Stimulated activated effector memory CD8-positive, alpha-beta T cell treated with anti-CD3 and anti-CD28 coated beads, Interleukin-12 subunit alpha, Interleukin-12 subunit beta, amount 100 ng/mL, for 72 hours (primary cell): ENCODE data around the gene FGF1.

Source experiments
- ATAC-seq: fragments of 150-1000 bp; cut with Tn5 transposase; 2 replicates; pipeline ENCODE4 v1.10.0; 2021
- DNase-seq, 2 donors: peaks; one replicate each; pipeline ENCODE4 v3.0.0; 2021 to 2022; ENCODE audit warnings: low spot score in 2 of 2
- H3K27ac Mint-ChIP-seq: one replicate; pipeline ENCODE4 v1.8.0; 2022; ENCODE audit warnings: mild to moderate bottlenecking, mixed read lengths
- H3K36me3 Mint-ChIP-seq: one replicate; pipeline ENCODE4 v1.8.0; 2022; ENCODE audit warnings: mild to moderate bottlenecking, mixed read lengths
- H3K4me1 Mint-ChIP-seq: one replicate; pipeline ENCODE4 v1.8.0; 2022; ENCODE audit warnings: mixed read lengths
- H3K4me3 Mint-ChIP-seq: one replicate; pipeline ENCODE4 v1.8.0; 2022; ENCODE audit warnings: mild to moderate bottlenecking, mixed read lengths
- H3K9me3 Mint-ChIP-seq: one replicate; pipeline ENCODE4 v1.8.0; 2022; ENCODE audit warnings: mixed read lengths

FGF1 gene

DNA sequence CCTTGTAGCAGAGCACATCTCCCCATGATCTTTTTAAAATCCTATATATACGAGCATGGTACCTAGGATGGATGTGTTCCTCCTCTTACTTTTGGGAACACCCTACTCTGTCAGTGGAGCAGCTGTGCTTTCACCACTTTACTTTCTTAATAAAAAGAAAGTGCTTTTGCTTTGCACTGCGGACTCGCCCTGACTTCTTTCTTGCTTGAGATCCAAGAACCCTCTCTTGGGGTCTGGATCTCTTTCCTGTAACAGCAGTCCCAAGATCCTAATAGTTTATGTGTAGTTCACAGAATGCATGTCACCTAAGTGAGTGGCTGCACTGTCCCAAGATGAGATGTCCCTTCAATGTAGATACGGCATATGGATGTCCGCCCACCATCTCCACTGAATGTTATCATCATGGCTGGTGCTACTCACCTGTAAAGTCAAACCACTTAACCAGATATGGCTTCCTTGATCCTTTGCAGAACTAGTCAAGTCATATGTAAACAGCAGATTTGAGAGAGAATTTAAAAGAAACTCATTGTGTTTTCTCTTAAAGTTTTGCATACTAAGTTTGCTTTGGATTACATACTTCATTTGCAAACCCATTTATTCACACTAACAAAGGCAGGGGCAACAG is 1.9 kb downstream of the FGF1 start:
- H3K4me3 Mint-ChIP-seq = no peak overlapping the region
- DNase-seq (no peak), ATAC-seq (no peak)
- no peaks in the 10 kb centered on the region for H3K9me3 Mint-ChIP-seq
- H3K27ac Mint-ChIP-seq = no peak overlapping the region
- no peaks in the 10 kb centered on the region for H3K36me3 Mint-ChIP-seq
- H3K4me1 Mint-ChIP-seq = no peaks in the 10 kb centered on the region

DNA sequence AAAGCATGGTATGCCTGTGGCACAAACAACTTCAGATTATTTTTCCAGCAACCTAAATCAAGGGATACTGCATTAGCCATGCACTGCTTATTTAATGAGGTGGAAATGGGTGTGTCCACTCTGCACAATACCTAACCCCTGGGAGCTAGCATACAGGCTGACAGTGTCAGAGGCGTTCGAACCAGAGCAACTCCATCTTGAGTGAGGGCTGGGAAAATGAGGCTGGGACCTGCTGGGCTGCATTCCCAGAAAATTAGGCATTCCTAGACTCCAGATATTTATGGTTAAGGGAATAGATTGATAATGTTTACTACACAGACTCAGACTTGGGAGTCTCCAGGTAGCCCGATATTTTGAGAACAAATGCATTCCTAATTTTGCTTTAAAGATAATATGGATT is 2.8 kb downstream of the FGF1 start:
- DNase-seq (no peak), ATAC-seq (no peak)
- Mint-ChIP-seq H3K4me1 (no peaks in the 10 kb centered on the region), H3K9me3 (no peaks in the 10 kb centered on the region), H3K27ac (no peak overlapping the region), H3K4me3 (no peak overlapping the region), H3K36me3 (no peaks in the 10 kb centered on the region)

DNA sequence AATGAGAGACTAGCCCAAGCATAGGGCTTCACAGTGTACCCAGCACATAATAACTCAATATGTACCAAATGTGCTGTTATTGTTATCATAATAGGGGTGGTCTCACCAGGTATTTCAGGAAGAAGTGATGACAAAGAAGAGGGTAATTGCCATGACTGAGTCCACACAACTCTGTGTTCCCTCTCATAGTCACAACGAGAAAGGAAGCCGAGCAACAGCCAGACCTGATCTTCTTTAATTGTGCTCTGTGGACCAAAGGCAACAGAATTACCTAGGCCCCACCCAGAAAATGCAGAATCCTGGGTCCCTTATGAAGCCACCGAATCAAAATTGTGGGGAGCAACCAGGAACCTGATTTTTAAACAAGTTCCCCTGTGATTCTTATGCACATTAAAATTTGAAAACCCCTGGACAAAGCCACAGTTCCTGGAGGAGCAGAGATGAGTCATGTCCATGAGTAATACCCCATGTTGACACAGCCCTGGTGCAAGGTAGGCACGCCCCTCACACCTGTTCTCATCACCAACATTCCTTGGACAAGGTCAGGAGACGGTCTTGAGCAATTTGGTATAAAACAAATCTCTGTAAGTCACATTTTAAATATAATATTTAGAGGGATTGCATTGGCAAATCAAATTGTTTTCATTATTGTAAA is 5.2 kb downstream of the FGF1 start:
- no peaks in the 10 kb centered on the region for H3K36me3 Mint-ChIP-seq
- DNase-seq = no peak

DNA sequence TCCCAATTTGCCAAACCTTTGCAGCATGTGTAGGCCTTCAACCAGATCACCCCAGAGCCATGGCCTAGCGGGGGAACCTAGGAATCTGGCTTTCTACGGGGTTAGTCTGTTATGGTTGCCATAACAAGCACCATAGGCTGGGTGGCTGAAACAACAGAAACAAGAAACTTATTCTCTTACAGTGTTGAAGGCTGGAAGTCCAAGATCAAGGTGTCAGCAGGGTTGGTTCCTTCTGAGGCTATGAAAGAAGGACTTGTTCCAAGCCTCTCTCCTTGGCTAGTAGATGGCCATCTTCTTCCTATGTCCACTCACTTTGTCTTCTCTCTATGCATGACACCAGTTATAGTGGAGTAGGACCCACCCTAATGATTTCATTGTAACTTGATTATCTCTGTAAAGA is 6.1 kb downstream of the FGF1 start:
- Mint-ChIP-seq H3K36me3 (no peaks in the 10 kb centered on the region), H3K4me3 (no peak overlapping the region), H3K9me3 (no peaks in the 10 kb centered on the region), H3K27ac (no peak overlapping the region), H3K4me1 (no peaks in the 10 kb centered on the region)
- DNase-seq (no peak), ATAC-seq (no peak)

More for the DNA sequence above, 5.2 kb downstream of the FGF1 start:
- no peak for ATAC-seq
- no peaks in the 10 kb centered on the region for H3K9me3 Mint-ChIP-seq
- H3K4me3 Mint-ChIP-seq = no peak overlapping the region
- no peak overlapping the region for H3K27ac Mint-ChIP-seq
- H3K4me1 Mint-ChIP-seq = no peaks in the 10 kb centered on the region

DNA sequence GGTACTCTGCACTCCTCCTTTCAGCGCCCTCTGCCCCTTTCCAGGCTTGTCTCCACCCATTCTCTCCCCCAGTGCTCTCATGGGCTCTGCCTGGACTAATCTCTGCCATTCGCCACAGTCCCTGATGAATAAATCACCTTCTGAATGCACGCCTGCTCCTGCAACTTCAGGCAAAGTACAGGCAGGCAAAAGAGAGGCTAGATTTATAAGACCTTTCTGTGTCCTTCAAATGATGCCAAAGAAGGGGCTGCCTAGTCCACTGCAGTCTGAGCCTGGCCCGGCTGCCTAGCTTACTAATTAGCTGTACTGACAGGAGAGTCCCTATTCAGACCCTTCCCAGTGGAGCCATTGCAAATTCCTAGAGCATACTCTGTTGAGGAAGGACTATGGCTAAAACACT is 7.4 kb downstream of the FGF1 start:
- H3K4me3 Mint-ChIP-seq = no peak overlapping the region
- H3K27ac Mint-ChIP-seq = no peak overlapping the region
- H3K36me3 Mint-ChIP-seq = no peaks in the 10 kb centered on the region
- DNase-seq (no peak), ATAC-seq (no peak)
- H3K9me3 Mint-ChIP-seq = no peaks in the 10 kb centered on the region
- H3K4me1 Mint-ChIP-seq = no peaks in the 10 kb centered on the region

DNA sequence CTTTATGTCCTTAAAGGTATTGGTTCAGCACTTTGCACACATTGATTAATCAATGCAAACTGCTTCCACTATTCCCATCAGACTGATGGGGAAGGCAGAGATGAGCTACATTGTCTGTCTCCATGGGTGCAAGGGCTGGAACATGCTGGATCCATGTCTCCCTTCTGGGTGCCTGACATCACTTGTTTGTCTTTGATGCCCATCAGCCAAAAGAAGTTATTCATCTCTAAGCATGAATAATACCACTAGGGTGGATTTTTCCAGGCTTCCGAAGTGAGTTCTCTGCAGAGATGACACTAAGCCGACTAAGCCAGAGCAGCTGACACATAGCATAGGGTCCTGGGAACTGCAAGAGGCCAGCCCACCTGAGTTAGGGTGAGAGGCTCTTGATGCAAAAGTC is 8.7 kb downstream of the FGF1 start:
- ATAC-seq = no peak
- Mint-ChIP-seq H3K4me1 (no peaks in the 10 kb centered on the region), H3K9me3 (no peaks in the 10 kb centered on the region), H3K27ac (no peak overlapping the region), H3K4me3 (no peak overlapping the region), H3K36me3 (no peaks in the 10 kb centered on the region)
- no peak for DNase-seq

DNA sequence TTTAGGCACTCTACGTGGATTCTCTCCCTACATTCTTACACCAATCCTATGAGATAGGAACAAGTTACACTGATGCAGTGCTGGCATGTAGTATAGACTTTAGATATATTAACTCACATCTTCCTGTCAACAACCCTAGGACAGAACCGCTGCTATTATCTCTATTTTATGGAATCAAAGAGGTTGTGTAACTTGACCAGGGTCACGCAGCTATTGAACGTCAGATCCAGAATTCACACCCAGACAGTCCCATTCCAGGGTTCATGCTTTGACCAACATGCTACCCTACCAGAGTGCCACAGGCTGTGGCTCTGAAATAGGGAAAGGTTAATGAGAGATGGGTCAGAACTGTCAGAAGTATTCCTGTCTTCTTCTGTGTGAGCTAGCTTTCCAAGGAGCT is 9.6 kb downstream of the FGF1 start:
- ATAC-seq = no peak
- no peak overlapping the region for H3K4me3 Mint-ChIP-seq
- H3K4me1 Mint-ChIP-seq = no peaks in the 10 kb centered on the region
- no peak for DNase-seq
- no peaks in the 10 kb centered on the region for H3K36me3 Mint-ChIP-seq
- no peak overlapping the region for H3K27ac Mint-ChIP-seq
- no peaks in the 10 kb centered on the region for H3K9me3 Mint-ChIP-seq

DNA sequence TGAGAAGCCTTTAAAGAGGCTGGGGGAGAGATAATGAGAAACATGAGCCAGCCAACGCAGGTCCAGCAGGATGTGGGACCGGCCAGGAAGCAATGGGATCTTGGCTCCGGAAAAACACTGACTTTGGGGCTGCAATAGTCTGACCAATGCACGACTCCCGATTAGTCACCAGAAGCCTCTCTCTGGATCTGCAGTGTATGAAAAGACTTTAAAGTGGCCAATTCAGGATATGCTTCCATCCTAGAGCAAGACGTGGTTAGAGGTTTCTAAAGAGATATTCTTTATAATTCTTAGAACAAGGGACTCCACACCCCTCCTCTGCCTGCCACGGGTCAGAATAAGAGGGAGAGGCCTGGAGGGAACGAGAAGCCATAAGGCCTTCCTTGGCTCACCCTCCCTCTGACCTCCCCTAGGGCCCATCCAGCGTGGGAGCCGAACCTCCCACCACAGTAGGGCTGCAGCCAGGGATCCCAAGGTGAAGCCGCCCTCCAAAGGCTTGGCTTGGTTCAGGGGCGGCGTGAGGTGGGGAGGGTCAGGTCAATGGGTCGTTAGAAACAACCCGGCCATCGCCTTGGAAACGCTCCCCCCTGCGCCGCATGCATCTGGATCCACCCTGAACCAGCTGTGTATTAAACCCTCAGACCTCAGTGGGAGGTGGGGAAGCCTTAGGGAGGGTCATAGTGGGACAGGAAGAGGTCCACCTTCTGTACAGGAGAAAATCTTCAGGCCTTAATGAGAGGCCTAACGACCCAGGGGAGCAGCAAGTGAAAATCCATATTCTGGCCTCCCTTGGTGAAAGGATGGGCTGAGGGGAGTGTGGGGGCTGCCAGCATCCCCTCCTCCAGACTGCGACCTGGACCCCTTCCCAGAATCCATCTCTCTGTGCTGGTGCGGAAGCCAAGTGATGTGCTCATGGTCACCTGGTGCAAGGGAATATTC is 11.1 kb downstream of the FGF1 start:
- H3K4me1 Mint-ChIP-seq = no peaks in the 10 kb centered on the region
- H3K36me3 Mint-ChIP-seq = no peaks in the 10 kb centered on the region
- no peak overlapping the region for H3K27ac Mint-ChIP-seq
- no peak for DNase-seq
- no peak for ATAC-seq
- H3K9me3 Mint-ChIP-seq = no peaks in the 10 kb centered on the region
- H3K4me3 Mint-ChIP-seq = no peak overlapping the region

DNA sequence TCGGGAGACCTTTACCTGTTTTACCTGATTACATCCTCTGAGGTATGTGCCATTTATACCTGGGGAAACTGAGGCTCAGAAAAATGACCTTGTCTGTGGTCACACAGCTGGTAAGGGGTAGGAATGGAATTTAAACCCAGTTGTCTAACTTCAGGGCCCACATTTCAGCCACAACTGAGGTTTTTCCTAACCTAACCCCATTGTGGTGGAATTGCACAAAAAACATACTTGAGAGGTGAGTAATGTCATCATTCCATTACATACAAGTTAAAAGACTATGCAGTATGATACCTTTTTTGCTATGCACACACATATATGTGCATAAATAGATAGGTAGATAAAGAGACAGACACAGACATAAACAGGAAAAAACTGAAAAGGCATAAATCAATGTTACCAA is 14.1 kb downstream of the FGF1 start:
- H3K9me3 Mint-ChIP-seq = no peaks in the 10 kb centered on the region
- no peak overlapping the region for H3K4me3 Mint-ChIP-seq
- ATAC-seq = no peak
- DNase-seq = no peak
- no peak overlapping the region for H3K27ac Mint-ChIP-seq
- H3K4me1 Mint-ChIP-seq = no peaks in the 10 kb centered on the region
- no peaks in the 10 kb centered on the region for H3K36me3 Mint-ChIP-seq

DNA sequence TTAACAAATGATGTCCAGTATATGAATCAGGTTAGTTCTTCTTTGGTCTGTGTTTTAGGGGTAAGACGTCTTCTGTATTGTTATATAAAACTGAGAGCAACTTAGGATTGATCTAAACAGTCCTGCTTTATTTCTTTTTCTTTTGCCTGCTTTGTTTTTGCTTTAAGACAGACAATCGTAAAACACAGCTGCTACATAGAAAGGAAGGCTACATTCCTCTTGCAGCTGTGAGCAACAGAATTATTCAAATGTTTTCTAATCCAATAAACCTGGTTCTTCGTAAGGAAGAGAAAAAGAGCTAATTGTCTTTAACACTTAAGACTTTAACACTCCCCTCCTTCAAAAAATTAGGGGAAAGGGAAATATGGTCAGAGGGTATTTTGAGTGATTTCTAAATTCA is 14.6 kb downstream of the FGF1 start:
- Mint-ChIP-seq H3K27ac (no peak overlapping the region), H3K4me3 (no peak overlapping the region), H3K9me3 (no peaks in the 10 kb centered on the region), H3K36me3 (no peaks in the 10 kb centered on the region), H3K4me1 (no peaks in the 10 kb centered on the region)
- ATAC-seq (no peak), DNase-seq (no peak)

DNA sequence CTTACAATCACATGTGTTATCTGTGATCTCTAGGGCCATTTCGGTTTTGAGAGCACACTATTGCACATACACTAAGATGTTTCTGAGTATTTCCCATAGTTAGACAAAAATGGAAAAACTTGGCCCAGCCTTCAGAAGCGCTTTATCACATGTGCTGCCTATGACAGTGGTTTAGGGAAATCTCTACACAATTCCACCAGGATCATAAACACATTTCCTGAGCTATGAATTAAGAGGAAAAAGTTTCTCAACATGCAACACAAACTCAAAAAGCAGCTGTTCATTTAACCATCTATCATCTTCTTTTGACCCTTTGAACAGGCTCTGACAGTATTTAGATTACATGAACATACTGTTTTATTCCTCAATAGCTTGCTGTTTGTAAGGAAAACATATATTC is 15.1 kb downstream of the FGF1 start:
- no peak for ATAC-seq
- no peaks in the 10 kb centered on the region for H3K4me1 Mint-ChIP-seq
- H3K4me3 Mint-ChIP-seq = no peak overlapping the region
- DNase-seq = no peak
- no peaks in the 10 kb centered on the region for H3K36me3 Mint-ChIP-seq
- no peaks in the 10 kb centered on the region for H3K9me3 Mint-ChIP-seq
- H3K27ac Mint-ChIP-seq = no peak overlapping the region

DNA sequence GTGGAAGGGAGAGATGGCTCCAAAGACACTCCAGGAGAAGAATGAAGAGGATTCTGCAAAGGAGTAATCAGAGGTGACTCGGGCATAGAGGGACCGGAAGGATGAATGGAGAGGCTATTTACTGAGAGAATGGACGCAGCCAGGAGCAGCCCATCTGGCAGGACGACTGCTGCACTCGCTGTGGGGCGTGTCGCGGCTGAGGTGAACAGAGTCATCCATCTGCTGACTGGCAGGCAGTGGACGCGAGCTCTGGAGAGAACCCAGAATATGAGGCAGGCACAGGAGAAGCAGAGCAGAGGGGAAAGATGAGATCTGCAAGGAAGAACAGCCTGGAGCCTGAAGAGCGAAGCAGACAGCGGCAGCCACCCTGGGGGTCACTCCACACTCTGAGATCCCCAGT is 16.4 kb downstream of the FGF1 start:
- no peak for ATAC-seq
- no peaks in the 10 kb centered on the region for H3K9me3 Mint-ChIP-seq
- no peaks in the 10 kb centered on the region for H3K36me3 Mint-ChIP-seq
- H3K4me3 Mint-ChIP-seq = no peak overlapping the region
- DNase-seq = no peak
- no peak overlapping the region for H3K27ac Mint-ChIP-seq
- H3K4me1 Mint-ChIP-seq = no peaks in the 10 kb centered on the region

DNA sequence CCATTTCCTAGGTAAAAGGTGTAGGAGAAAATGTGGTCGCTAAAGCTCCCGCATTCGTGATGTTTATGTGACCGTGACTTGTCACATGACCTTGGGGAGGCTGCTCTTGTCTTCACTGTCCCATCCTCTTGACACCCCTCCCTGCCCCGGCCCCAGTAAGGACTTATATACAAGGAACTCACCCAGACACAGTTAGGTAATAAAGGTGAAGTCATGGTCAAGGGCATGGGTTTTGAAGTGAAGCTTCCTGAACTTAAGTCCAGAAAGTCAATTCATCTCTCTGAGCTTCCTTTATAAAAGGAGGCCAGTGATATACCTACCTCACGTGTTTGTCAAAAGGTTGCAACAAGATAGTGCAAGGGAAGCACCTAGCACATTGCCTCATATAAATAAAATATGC is 17.6 kb downstream of the FGF1 start:
- no peaks in the 10 kb centered on the region for H3K9me3 Mint-ChIP-seq
- ATAC-seq = no peak
- H3K36me3 Mint-ChIP-seq = no peaks in the 10 kb centered on the region
- DNase-seq = no peak
- H3K4me3 Mint-ChIP-seq = no peak overlapping the region
- H3K4me1 Mint-ChIP-seq = no peaks in the 10 kb centered on the region
- no peak overlapping the region for H3K27ac Mint-ChIP-seq

DNA sequence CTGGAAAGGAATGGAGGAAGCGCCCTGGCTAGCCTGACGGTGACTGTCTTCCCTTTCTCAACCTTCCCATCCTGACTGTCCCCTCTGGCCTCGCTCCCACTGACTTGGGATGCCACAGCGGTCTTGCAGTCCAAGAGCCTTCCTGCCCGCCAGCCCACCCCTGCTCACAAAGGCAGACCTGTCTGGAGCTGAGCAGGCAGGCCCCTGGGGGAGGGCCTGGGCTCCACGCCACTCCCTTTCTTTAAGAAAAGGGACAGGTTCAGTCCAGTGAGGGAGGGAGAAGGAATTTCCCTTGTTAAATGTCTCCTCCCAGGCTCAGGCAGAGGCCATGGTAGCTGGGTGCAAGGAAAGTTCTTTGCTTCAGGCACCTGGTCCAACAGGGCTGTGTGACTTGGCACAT is 18.1 kb downstream of the FGF1 start:
- Mint-ChIP-seq H3K4me1 (no peaks in the 10 kb centered on the region), H3K27ac (no peak overlapping the region), H3K36me3 (no peaks in the 10 kb centered on the region), H3K9me3 (no peaks in the 10 kb centered on the region), H3K4me3 (no peak overlapping the region)
- no peak for ATAC-seq
- DNase-seq = no peak

DNA sequence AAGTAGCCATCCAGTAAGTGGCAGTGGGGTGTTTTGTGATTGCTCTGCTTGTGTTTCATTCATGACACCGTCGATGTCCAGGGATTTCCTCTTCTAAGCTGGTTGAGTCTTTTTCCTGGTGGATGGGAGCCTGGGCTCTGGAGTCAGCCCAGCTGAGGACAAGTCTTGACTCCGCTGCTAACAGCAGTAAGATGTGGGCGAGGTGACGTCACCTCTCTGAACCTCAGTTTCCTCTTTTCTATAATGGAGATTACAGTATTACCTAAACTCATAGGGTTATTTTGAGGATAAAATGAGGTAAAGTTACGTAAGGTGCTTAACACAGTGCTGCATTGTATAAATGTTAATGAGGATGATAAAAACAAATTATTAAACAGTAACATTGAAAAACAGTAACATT is 21.3 kb downstream of the FGF1 start:
- no peak for DNase-seq
- no peak for ATAC-seq
- Mint-ChIP-seq H3K9me3 (no peaks in the 10 kb centered on the region), H3K4me3 (no peak overlapping the region), H3K36me3 (no peaks in the 10 kb centered on the region), H3K27ac (no peak overlapping the region), H3K4me1 (no peaks in the 10 kb centered on the region)

DNA sequence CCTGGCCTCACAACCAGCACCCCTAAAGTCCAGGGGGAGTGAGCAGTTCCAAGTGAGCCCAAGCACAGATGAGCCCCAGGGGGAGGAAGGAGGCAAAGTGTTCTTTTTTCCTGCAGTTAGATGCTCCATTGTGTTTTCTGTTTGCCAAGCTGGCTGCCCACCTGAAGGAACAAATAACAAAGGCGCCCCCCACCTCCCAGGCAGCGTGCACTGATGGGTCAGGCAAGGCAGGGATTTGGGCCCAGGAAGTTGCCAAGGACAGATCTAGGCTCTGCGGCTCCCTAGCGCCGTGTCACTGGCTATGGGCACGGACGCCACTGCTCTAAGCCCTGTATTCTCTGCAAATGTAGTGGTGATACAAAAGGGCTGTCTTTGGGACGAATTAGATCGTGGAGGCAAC is 21.8 kb downstream of the FGF1 start:
- H3K4me1 Mint-ChIP-seq = no peaks in the 10 kb centered on the region

More for the DNA sequence above, 21.8 kb downstream of the FGF1 start:
- DNase-seq (no peak), ATAC-seq (no peak)
- no peak overlapping the region for H3K4me3 Mint-ChIP-seq
- H3K27ac Mint-ChIP-seq = no peak overlapping the region
- H3K9me3 Mint-ChIP-seq = no peaks in the 10 kb centered on the region
- no peaks in the 10 kb centered on the region for H3K36me3 Mint-ChIP-seq
